Uterus (tissue), 4 donors: ENCODE results near the gene CFAP69. TPM values are rescaled to one million over a fixed set of nuclear protein-coding genes. Genes with fewer than 3 reads are reported as not detected.
A peak's percentile ranks its signal among the peaks of the same experiment; 100 is the strongest.

Source experiments
- DNase-seq, 2 donors: peaks; one replicate each; pipeline ENCODE4 v3.0.0-alpha.2; 2019 to 2020
- H3K27ac ChIP-seq, 2 donors: fragments of 200-600 bp; sonication (generic); 1 replicate in 1 of 2; 2 replicates in 1 of 2; pipeline ENCODE4 v1.5.1; 2016 to 2018
- H3K27me3 ChIP-seq, 2 donors: fragments of 200-600 bp; sonication (generic); one replicate each; pipeline ENCODE4 v1.5.1; 2018 to 2019; ENCODE audit warnings: control low read depth in 1 of 2
- H3K36me3 ChIP-seq, 2 donors: fragments of 200-600 bp; sonication (generic); one replicate each; pipeline ENCODE4 v1.5.1; 2019; ENCODE audit warnings: control low read depth in 1 of 2
- H3K4me1 ChIP-seq, 2 donors: fragments of 200-600 bp; sonication (generic); one replicate each; pipeline ENCODE4 v1.5.1; 2018 to 2019; ENCODE audit warnings: control low read depth in 1 of 2
- H3K4me3 ChIP-seq, 2 donors: fragments of 200-600 bp; sonication (generic); 1 replicate in 1 of 2; 2 replicates in 1 of 2; pipeline ENCODE4 v1.5.1; 2018 to 2019; ENCODE audit warnings: mild to moderate bottlenecking in 1 of 2
- H3K9me3 ChIP-seq, 2 donors: fragments of 200-600 bp; sonication (generic); one replicate each; pipeline ENCODE4 v1.5.1; 2019; ENCODE audit warnings: control low read depth in 1 of 2
- POLR2A ChIP-seq, 2 donors: fragments of 450-650 bp; IDR thresholded peaks; one replicate each; pipeline ENCODE4 v1.6.1; 2016; ENCODE audit warnings: antibody characterized with exemption in 2 of 2, mild to moderate bottlenecking in 1 of 2, moderate library complexity in 1 of 2
- intact Hi-C: fragments of 100-400 bp; cut with DNase I; formaldehyde crosslinking; loops from one replicate; pipeline ENCODE4 v1.15.1; 2023; ENCODE audit warnings: low total_unique reads
- total RNA-seq, 4 donors: library from RNA; depleted of rRNA in 3 of 4; stranded (reverse); fragments of >200 nt in 3 of 4; gene quantifications; one replicate each; pipeline versions ENCODE4 v1.1.0 to v1.2.4, GENCODE V29; 2014 to 2023
- TF ChIP-seq, protein P1 (sequence below), 4 experiments: fragments of 200-600 bp in 2 of 4; fragments of 450-650 bp in 2 of 4; sonication (generic) in 2 of 4; IDR thresholded peaks; one replicate each; pipeline ENCODE4 v1.5.1; 2016 to 2019; ENCODE audit warnings: antibody characterized with exemption in 4 of 4, mild to moderate bottlenecking in 2 of 4, moderate library complexity in 1 of 4
- donor health status: DM: yes; HTN: yes; CAD: no.

Gene CFAP69
- total RNA-seq, 4 donors from 2014 or later: 5.9 to 17.4 (median 10.2) TPM

DNA sequence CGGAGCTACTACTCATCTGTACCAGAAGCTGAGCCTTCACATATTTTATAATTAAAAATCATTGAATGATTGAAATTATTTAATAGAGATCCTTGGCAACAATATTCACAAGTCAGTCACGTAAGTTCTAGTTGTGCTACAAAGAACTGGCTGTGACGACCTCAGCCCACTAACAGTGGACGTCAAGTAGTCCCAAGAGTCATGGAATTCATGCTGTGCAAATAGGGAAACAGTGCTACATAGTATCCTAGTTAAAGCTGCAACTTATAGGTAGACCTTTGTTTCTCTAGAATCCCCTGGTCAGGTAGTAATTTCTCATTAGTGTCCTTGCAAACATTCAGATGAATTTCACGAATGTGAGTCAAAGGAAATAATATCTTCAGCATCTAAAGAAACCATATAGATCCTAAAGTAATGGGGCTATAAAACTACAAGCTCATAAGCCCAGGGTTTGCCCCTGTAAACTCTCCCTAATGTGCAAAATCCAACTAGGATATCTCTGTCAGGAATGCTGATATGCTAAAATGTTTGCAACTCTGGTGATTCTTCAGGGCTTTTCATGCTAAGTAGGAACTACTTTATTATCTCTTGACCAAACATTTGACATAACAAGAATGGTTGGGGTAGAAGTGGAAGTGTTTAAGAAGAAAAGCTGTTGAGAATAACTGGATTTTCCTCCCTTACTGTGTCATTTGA lies 31.2 kb downstream of the CFAP69 start:
- no peaks in the 10 kb centered on the region for H3K9me3 ChIP-seq
- H3K4me1 ChIP-seq: no peaks in the 10 kb centered on the region
- H3K27me3 ChIP-seq: no peaks in the 10 kb centered on the region
- H3K4me3 ChIP-seq: no peak overlapping the region
- intact Hi-C loops: no loop called here
- no peak for DNase-seq
- no peaks in the 10 kb centered on the region for H3K36me3 ChIP-seq
- no peak overlapping the region for H3K27ac ChIP-seq
- TF ChIP-seq POLR2A (IDR thresholded peaks at IDR 0.05): no peak
- TF ChIP-seq, protein P1, sequence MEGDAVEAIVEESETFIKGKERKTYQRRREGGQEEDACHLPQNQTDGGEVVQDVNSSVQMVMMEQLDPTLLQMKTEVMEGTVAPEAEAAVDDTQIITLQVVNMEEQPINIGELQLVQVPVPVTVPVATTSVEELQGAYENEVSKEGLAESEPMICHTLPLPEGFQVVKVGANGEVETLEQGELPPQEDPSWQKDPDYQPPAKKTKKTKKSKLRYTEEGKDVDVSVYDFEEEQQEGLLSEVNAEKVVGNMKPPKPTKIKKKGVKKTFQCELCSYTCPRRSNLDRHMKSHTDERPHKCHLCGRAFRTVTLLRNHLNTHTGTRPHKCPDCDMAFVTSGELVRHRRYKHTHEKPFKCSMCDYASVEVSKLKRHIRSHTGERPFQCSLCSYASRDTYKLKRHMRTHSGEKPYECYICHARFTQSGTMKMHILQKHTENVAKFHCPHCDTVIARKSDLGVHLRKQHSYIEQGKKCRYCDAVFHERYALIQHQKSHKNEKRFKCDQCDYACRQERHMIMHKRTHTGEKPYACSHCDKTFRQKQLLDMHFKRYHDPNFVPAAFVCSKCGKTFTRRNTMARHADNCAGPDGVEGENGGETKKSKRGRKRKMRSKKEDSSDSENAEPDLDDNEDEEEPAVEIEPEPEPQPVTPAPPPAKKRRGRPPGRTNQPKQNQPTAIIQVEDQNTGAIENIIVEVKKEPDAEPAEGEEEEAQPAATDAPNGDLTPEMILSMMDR (IDR thresholded peaks at IDR 0.05): no peak

DNA sequence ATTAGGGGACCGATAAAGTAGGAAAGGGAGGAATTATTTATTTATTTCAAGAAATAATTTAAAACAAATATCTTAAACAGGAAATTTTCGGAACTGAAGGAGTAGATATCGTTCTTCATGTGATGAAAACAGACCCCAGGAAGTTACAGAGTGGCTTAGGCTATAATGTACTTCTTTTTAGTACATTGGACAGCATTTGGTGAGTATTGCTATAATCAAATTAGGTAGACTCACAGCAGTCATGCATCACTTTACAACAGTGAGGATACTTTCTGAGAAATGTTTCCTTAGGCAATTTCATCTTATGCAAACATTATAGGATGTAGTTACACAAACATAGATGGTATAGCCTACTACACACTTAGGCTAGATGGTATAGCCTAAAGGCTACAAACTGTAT lies 43.2 kb downstream of the CFAP69 start:
- TF ChIP-seq, protein P1 (IDR thresholded peaks at IDR 0.05): no peak
- TF ChIP-seq POLR2A (IDR thresholded peaks at IDR 0.05): no peak
- no peaks in the 10 kb centered on the region for H3K27me3 ChIP-seq
- H3K36me3 ChIP-seq: no peaks in the 10 kb centered on the region
- H3K4me3 ChIP-seq: no peak overlapping the region
- no peak for DNase-seq
- H3K9me3 ChIP-seq: no peaks in the 10 kb centered on the region
- intact Hi-C loops: no loop called here
- no peaks in the 10 kb centered on the region for H3K4me1 ChIP-seq
- H3K27ac ChIP-seq: no peak overlapping the region

DNA sequence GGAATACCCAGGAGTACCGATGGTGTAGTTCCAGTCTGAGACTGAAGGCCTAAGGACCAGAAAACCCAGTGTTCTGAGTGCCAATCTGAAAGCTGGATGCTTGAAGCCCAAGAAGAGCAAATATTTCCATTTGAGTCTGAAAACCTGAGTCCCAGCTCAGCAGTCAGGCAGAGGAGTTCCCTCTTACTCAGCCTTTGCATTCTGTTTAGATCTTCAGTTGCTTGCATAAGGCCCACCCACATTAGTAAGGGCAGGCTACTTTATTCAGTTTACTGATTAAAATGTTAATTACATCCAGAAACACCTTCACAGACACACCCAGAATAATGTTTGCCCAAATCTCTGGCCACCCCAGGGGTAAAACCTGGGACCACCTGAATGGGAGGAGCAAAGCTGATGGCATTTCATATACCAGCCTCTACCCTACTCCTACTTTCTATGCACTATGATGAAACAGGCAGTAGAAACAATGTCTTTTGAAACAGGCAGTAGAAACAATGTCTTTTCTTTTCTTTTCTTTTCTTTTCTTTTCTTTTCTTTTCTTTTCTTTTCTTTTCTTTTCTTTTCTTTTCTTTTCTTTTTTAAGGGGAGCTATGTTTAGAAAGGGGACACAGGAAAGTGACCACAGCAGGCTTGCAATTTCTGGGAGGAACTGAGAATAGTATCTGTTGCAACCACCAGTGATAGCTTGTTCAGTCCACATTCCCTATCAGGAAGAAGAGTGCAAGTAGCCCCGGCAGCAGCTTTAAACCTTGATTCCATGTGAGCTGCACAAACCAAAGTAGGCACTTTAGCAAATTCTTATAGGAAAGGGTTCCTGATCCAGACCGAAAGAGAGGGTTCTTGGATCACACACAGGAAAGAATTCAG lies 45.5 kb downstream of the CFAP69 start:
- H3K9me3 ChIP-seq: no peaks in the 10 kb centered on the region
- intact Hi-C loops: no loop called here
- DNase-seq: no peak
- no peaks in the 10 kb centered on the region for H3K36me3 ChIP-seq
- TF ChIP-seq, protein P1 (IDR thresholded peaks at IDR 0.05): no peak
- TF ChIP-seq POLR2A (IDR thresholded peaks at IDR 0.05): no peak
- H3K27me3 ChIP-seq: no peaks in the 10 kb centered on the region
- no peak overlapping the region for H3K4me3 ChIP-seq
- H3K4me1 ChIP-seq: no peaks in the 10 kb centered on the region
- H3K27ac ChIP-seq: no peak overlapping the region

DNA sequence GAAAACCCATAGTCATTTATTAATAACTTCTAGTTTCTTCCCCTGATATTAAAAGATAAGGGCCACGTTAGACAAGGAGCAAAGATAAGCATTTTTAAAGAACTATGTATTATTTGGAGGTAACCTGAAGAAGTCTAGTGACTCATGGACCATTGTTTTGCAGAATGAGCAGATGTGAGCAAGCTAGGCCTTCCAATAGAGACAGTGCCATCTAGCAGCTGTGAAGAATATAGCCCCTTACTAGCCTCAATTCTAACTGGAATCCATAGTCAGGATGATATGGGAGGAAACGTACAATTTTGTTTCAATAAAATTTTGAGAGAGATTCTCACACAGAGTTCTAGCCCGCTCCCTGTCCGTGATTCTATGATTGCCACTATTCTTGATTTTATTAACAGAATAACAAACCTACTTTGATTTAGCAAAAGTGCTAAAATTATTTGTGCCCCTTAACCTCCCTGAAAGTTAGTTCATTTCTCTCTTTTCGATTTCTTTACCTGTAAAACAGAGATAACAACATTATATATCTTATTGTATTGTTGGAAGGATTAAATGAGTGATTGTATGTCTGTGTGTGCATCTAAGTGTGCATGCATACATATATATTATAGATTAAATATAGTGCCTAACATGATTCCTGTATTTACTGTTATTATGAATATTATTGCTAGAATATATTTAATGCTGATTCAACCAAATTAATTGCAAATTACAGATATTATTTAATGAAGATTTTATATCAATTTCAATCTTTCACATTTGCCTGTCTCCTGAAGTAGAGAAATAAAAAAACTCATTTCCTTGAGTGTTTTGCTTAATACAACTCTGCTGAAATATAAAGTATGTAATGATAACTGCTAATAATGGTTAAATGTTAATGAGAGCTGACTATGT lies 53.4 kb downstream of the CFAP69 start:
- no peak for DNase-seq

More for the DNA sequence above, 53.4 kb downstream of the CFAP69 start:
- H3K36me3 ChIP-seq: no peaks in the 10 kb centered on the region
- H3K27ac ChIP-seq: no peak overlapping the region
- no peaks in the 10 kb centered on the region for H3K27me3 ChIP-seq
- TF ChIP-seq POLR2A (IDR thresholded peaks at IDR 0.05): no peak
- TF ChIP-seq, protein P1 (IDR thresholded peaks at IDR 0.05): peak in 3 of 4 experiments; percentile 31 to 53 (median 38)
- H3K4me1 ChIP-seq: no peaks in the 10 kb centered on the region
- intact Hi-C loops: no loop called here
- H3K9me3 ChIP-seq: no peaks in the 10 kb centered on the region
- H3K4me3 ChIP-seq: no peak overlapping the region
